ENCODE results near the gene COL15A1.

- TF ChIP-seq POLR2AphosphoS5 (IDR thresholded peaks at IDR 0.05; ENCODE audit: insufficient read depth in 1 of 2, low read depth in 1 of 2) (no peak), POLR2A (IDR thresholded peaks at IDR 0.05) (no peak), CTCF (IDR thresholded peaks at IDR 0.05) (no peak)
These were observed 170.3 kb downstream of the COL15A1 start for GRCh38 chr9:99114049-99114440.
